Measurements from ENCODE around the gene WDR88.
"Not testable (repeated sequence)": the region's sequence is repeated elsewhere in the genome, so short reads cannot be mapped to it uniquely, and the experiment has no call there.

DNA sequence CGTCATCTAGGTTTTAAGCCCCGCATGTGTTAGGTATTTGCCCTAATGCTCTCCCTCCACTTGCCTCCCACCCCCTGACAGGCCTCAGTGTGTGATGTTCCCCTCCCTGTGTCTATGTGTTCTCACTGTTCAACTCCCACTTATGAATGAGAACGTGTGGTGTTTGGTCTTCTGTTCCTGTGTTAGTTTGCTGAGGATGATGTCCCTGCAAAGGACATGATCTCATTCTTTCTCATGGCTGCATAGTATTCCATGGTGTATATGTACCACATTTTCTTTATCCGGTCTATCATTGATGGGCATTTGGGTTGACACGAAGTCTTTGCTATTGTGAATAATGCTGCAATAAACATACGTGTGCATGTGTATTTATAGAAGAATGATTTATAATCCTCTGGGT lies 22.4 kb downstream of the WDR88 start:
- TF ChIP-seq, protein P1, sequence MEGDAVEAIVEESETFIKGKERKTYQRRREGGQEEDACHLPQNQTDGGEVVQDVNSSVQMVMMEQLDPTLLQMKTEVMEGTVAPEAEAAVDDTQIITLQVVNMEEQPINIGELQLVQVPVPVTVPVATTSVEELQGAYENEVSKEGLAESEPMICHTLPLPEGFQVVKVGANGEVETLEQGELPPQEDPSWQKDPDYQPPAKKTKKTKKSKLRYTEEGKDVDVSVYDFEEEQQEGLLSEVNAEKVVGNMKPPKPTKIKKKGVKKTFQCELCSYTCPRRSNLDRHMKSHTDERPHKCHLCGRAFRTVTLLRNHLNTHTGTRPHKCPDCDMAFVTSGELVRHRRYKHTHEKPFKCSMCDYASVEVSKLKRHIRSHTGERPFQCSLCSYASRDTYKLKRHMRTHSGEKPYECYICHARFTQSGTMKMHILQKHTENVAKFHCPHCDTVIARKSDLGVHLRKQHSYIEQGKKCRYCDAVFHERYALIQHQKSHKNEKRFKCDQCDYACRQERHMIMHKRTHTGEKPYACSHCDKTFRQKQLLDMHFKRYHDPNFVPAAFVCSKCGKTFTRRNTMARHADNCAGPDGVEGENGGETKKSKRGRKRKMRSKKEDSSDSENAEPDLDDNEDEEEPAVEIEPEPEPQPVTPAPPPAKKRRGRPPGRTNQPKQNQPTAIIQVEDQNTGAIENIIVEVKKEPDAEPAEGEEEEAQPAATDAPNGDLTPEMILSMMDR (conservative IDR thresholded peaks at IDR 0.05; ENCODE audit: low read depth in 2 of 2) = not testable (repeated sequence)
- not testable (repeated sequence) for TF ChIP-seq EZH2 (IDR thresholded peaks at IDR 0.05; ENCODE audit: low read depth, unreplicated experiment); POLR2AphosphoS5 (IDR thresholded peaks at IDR 0.05; ENCODE audit: low read depth); EZH2phosphoT487 (IDR thresholded peaks at IDR 0.05; ENCODE audit: unreplicated experiment); ZNF331 (CRISPR knock-in tag; IDR thresholded peaks at IDR 0.05; ENCODE audit: low read depth)
- TF ChIP-seq, protein P2, sequence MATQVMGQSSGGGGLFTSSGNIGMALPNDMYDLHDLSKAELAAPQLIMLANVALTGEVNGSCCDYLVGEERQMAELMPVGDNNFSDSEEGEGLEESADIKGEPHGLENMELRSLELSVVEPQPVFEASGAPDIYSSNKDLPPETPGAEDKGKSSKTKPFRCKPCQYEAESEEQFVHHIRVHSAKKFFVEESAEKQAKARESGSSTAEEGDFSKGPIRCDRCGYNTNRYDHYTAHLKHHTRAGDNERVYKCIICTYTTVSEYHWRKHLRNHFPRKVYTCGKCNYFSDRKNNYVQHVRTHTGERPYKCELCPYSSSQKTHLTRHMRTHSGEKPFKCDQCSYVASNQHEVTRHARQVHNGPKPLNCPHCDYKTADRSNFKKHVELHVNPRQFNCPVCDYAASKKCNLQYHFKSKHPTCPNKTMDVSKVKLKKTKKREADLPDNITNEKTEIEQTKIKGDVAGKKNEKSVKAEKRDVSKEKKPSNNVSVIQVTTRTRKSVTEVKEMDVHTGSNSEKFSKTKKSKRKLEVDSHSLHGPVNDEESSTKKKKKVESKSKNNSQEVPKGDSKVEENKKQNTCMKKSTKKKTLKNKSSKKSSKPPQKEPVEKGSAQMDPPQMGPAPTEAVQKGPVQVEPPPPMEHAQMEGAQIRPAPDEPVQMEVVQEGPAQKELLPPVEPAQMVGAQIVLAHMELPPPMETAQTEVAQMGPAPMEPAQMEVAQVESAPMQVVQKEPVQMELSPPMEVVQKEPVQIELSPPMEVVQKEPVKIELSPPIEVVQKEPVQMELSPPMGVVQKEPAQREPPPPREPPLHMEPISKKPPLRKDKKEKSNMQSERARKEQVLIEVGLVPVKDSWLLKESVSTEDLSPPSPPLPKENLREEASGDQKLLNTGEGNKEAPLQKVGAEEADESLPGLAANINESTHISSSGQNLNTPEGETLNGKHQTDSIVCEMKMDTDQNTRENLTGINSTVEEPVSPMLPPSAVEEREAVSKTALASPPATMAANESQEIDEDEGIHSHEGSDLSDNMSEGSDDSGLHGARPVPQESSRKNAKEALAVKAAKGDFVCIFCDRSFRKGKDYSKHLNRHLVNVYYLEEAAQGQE (IDR thresholded peaks at IDR 0.05; ENCODE audit: unreplicated experiment) = not testable (repeated sequence)
- TF ChIP-seq, protein P3, sequence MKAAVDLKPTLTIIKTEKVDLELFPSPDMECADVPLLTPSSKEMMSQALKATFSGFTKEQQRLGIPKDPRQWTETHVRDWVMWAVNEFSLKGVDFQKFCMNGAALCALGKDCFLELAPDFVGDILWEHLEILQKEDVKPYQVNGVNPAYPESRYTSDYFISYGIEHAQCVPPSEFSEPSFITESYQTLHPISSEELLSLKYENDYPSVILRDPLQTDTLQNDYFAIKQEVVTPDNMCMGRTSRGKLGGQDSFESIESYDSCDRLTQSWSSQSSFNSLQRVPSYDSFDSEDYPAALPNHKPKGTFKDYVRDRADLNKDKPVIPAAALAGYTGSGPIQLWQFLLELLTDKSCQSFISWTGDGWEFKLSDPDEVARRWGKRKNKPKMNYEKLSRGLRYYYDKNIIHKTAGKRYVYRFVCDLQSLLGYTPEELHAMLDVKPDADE (IDR thresholded peaks at IDR 0.05) = not testable (repeated sequence)
